ENCODE results near the gene ZEB2. TPM values are rescaled to one million over a fixed set of nuclear protein-coding genes. Genes with fewer than 3 reads are reported as not detected.

ZEB2 gene
- total RNA-seq, 6 donors from 2014 or later = 104 to 237 (median 148) TPM

DNA sequence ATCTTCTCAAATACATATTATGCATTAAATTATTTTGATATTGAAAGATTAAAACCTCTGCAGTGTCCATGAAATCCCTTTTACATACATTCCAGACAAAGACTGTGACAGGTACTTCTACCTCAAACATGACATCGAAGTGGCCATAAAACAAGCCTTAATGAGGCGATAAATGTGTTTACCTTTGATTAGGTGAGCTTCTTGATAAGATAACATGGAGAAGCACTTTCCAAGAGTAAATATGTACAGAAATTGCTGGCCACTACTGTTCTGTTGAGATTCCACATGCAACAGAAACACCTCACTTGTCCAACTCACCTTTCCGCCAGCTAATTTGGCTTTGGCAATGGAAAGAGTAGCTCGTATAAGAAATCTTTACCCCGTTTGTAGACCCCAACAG is 55.2 kb downstream of the ZEB2 start:
- TF ChIP-seq EP300 (IDR thresholded peaks at IDR 0.05) = no peak
- no peak for ATAC-seq (ENCODE audit: low FRiP score in 2 of 2)
- H3K9me3 ChIP-seq = no peaks in the 10 kb centered on the region
- no peak for DNase-seq
- no peak overlapping the region for H3K4me3 ChIP-seq
- peaks cover 16 to 34% (median 25%) of the 10 kb centered on the region in 4 donors for H3K4me1 ChIP-seq
- no peaks in the 10 kb centered on the region for H3K27me3 ChIP-seq
- no peaks in the 10 kb centered on the region for H3K36me3 ChIP-seq
- peak overlapping the region in 1 of 4 donors; percentile 30 for H3K27ac ChIP-seq
- WGBS, 2 donors = 67 to 69% methylated on average over 5 of the region's 5 CpGs

DNA sequence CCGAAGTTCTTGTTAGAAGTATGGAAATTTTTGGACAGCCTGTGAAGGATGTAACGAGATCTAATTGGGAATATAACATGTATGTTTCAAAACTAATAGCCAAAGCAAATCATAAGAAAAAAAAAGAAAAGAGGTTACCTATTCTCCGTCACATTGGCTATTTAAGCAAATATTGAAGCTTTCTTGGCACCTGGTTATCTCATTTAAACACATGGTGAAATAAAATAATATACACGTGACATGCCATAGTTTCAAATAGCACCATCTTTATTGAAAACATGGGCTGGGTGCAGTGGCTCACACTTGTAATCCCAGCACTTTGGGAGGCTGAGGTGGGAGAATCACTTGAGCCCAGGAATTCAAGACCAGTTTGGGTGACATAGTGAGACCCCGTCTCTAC is 56.7 kb downstream of the ZEB2 start:
- Histone ChIP-seq H3K27me3 (no peaks in the 10 kb centered on the region), H3K36me3 (no peaks in the 10 kb centered on the region), H3K4me1 (peaks cover 25 to 43% (median 37%) of the 10 kb centered on the region in 4 donors), H3K9me3 (no peaks in the 10 kb centered on the region), H3K4me3 (no peak overlapping the region), H3K27ac (peak overlapping the region in 1 of 4 donors; percentile 20)
- 91 to 96% methylated on average over 5 of the region's 5 CpGs for WGBS, 2 donors
- DNase-seq (no peak), ATAC-seq (ENCODE audit: low FRiP score in 2 of 2) (no peak)
- TF ChIP-seq, protein P1, sequence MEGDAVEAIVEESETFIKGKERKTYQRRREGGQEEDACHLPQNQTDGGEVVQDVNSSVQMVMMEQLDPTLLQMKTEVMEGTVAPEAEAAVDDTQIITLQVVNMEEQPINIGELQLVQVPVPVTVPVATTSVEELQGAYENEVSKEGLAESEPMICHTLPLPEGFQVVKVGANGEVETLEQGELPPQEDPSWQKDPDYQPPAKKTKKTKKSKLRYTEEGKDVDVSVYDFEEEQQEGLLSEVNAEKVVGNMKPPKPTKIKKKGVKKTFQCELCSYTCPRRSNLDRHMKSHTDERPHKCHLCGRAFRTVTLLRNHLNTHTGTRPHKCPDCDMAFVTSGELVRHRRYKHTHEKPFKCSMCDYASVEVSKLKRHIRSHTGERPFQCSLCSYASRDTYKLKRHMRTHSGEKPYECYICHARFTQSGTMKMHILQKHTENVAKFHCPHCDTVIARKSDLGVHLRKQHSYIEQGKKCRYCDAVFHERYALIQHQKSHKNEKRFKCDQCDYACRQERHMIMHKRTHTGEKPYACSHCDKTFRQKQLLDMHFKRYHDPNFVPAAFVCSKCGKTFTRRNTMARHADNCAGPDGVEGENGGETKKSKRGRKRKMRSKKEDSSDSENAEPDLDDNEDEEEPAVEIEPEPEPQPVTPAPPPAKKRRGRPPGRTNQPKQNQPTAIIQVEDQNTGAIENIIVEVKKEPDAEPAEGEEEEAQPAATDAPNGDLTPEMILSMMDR (IDR thresholded peaks at IDR 0.05) = no peak
- no peak for TF ChIP-seq EP300 (IDR thresholded peaks at IDR 0.05)
- no peak for TF ChIP-seq POLR2AphosphoS5 (IDR thresholded peaks at IDR 0.05)
- TF ChIP-seq POLR2A (IDR thresholded peaks at IDR 0.05) = no peak

DNA sequence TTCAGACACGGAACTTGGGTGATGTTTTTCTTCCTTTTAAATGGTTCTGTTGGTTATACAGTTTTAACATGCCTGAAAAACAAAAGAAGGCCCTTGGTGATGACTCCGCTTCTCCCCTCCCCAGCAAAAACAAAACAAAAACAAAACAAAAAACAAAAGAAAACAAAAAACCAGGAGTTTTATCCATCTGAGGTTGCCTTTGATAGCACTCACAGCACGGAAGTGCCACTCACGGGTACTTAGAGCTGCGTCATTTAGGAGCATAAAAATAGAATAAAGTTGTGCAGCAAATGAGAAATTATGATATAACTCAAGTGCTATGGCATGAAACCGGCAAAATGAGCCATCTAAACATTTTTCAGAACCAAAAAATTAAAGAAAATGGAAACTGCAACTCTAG is 57.7 kb downstream of the ZEB2 start:
- no peak for DNase-seq
- Histone ChIP-seq H3K4me1 (peaks cover 27 to 53% (median 44%) of the 10 kb centered on the region in 4 donors), H3K9me3 (no peaks in the 10 kb centered on the region), H3K27me3 (no peaks in the 10 kb centered on the region), H3K27ac (peak overlapping the region; percentile 16 to 70 (median 48)), H3K4me3 (no peak overlapping the region), H3K36me3 (no peaks in the 10 kb centered on the region)
- TF ChIP-seq POLR2AphosphoS5 (IDR thresholded peaks at IDR 0.05) = no peak
- no peak for TF ChIP-seq POLR2A (IDR thresholded peaks at IDR 0.05)
- no peak for TF ChIP-seq EP300 (IDR thresholded peaks at IDR 0.05)
- TF ChIP-seq, protein P1 (IDR thresholded peaks at IDR 0.05) = no peak
- no peak for ATAC-seq (ENCODE audit: low FRiP score in 2 of 2)
- 73 to 83% methylated on average over 6 of the region's 6 CpGs for WGBS, 2 donors

DNA sequence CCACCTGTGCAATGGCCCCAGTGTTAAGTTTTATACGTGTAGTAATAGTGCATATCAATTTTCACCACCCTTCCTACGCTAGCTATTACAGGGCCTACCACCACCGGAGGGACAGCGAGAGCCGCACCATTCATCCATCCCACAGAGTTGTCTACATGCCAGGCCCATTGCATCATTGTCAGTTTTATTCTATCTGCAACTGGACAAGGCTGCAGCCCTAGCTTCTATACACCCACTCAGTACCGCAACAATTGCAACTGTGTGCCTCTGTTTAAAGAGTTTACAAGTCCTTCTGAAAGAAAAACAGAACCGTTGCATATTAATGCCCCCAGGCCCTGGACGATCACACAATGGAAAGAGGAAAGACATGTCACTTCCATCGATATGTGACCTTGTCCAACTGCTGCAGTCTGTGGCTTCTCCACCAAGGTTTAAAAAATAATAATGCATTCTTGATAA is 58.6 kb downstream of the ZEB2 start:
- 56 to 63% methylated on average over 9 of the region's 9 CpGs for WGBS, 2 donors
- Histone ChIP-seq H3K4me3 (no peak overlapping the region), H3K9me3 (no peaks in the 10 kb centered on the region), H3K27ac (peak overlapping the region in 3 of 4 donors; percentile 42 to 70 (median 54)), H3K4me1 (peaks cover 34 to 60% (median 52%) of the 10 kb centered on the region in 4 donors), H3K27me3 (no peaks in the 10 kb centered on the region), H3K36me3 (no peaks in the 10 kb centered on the region)
- ATAC-seq (ENCODE audit: low FRiP score in 2 of 2) (peak in 1 of 2 donors; percentile 59), DNase-seq (no peak)
- TF ChIP-seq POLR2AphosphoS5 (IDR thresholded peaks at IDR 0.05) = no peak
- TF ChIP-seq EP300 (IDR thresholded peaks at IDR 0.05) = no peak
- no peak for TF ChIP-seq POLR2A (IDR thresholded peaks at IDR 0.05)
- TF ChIP-seq, protein P1 (IDR thresholded peaks at IDR 0.05) = no peak

DNA sequence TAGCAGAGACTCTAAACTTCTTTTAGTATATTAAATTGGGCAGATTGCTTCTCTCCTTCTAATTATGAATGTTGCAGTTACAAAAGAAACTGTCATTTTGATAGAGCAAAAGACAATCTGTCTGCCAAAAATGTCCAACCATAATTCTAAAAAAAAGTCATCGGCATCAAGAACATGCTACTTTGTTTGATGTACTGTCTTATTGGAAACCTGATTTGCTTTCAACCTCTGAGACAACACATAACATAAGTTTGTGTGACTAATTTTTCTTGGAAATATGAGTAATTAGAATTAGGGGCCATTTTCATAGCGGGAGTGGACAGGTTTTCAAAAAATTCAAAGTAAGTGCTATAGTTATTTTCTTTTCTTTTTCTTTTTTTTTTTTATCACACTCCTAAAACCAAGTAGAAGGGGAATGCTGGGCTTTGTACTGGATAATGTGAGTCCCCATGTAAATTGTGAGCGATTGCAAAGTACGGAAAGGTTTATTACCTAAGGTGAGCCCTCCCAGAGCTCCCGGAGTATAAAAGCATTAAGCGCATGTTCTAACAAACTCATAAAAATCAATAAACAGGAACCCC is 59.1 kb downstream of the ZEB2 start:
- Histone ChIP-seq H3K36me3 (no peaks in the 10 kb centered on the region), H3K9me3 (no peaks in the 10 kb centered on the region), H3K4me3 (no peak overlapping the region), H3K27ac (peak overlapping the region in 3 of 4 donors; percentile 41 to 82 (median 70)), H3K4me1 (peaks cover 39 to 65% (median 57%) of the 10 kb centered on the region in 4 donors), H3K27me3 (no peaks in the 10 kb centered on the region)
- DNase-seq = no peak
- no peak for TF ChIP-seq POLR2A (IDR thresholded peaks at IDR 0.05)
- no peak for TF ChIP-seq POLR2AphosphoS5 (IDR thresholded peaks at IDR 0.05)
- TF ChIP-seq, protein P1 (IDR thresholded peaks at IDR 0.05) = no peak
- TF ChIP-seq EP300 (IDR thresholded peaks at IDR 0.05) = no peak
- no peak for ATAC-seq (ENCODE audit: low FRiP score in 2 of 2)
- WGBS, 2 donors = 90 to 92% methylated on average over 6 of the region's 6 CpGs
